Measurements from ENCODE around the gene RCN2.

- TF ChIP-seq CTCF (conservative IDR thresholded peaks at IDR 0.05; ENCODE audit: low read depth, low read length) (no peak), EZH2 (IDR thresholded peaks at IDR 0.05; ENCODE audit: borderline replicate concordance, low read depth, low read length, poor library complexity, severe bottlenecking) (no peak)
These were observed 17.8 kb upstream of the RCN2 start for GRCh38 chr15:76913737-76914136.
